Measurements from ENCODE around the gene TYMP. TPM values are rescaled to one million over a fixed set of nuclear protein-coding genes. Genes with fewer than 3 reads are reported as not detected.

Gene TYMP
- polyA plus RNA-seq, 1 of the 3 experiments (the other 2 are of a cell fraction), result 1.7 TPM

GRCh38 chr22:50560034-50560433, 30.2 kb upstream of the TYMP start:
- Histone ChIP-seq H2AFZ (ENCODE audit: low read depth) (no peak overlapping the region), H3K4me2 (no peak overlapping the region), H4K20me1 (ENCODE audit: insufficient read depth) (no peaks in the 10 kb centered on the region), H3K4me1 (ENCODE audit: control insufficient read depth in 1 of 2, insufficient read depth in 2 of 2, low read depth in 1 of 2, low read length in 1 of 2) (peaks cover 0 to 4% of the 10 kb centered on the region in 2 experiments; a peak in 1 of 4 replicates), H3K79me2 (ENCODE audit: insufficient read depth) (no peaks in the 10 kb centered on the region), H3K4me3 (ENCODE audit: low read depth in 2 of 2, low read length in 1 of 2) (no peak overlapping the region), H3K36me3 (replicated peaks in 1 of 2; ENCODE audit: control insufficient read depth in 1 of 2, insufficient read depth in 2 of 2, low read length in 1 of 2) (no peaks in the 10 kb centered on the region), H3F3A (replicated peaks; ENCODE audit: insufficient read depth) (peaks cover 8% of the 10 kb centered on the region), H3K27ac (ENCODE audit: low read depth in 2 of 2, low read length in 1 of 2) (no peak overlapping the region), H3K9me3 (no peaks in the 10 kb centered on the region), H3K9me2 (no peaks in the 10 kb centered on the region), H3K9ac (no peak overlapping the region), H3K27me3 (ENCODE audit: insufficient read depth) (no peaks in the 10 kb centered on the region)
- CTCF ChIA-PET, result interaction anchor here (0.6 to 1.2 kb wide), 4 partner anchors 10 to 61 kb away, joined by 3 to 6 read pairs (median 4); partner anchors contain the start of gene SCO2
- 83% methylated on average over 3 of the region's 3 CpGs for WGBS (ENCODE audit: low lambda C conversion rate)
- TF ChIP-seq MEF2A (IDR thresholded peaks at IDR 0.05; ENCODE audit: borderline replicate concordance, low read depth) (no peak), EZH2phosphoT487 (IDR thresholded peaks at IDR 0.05; ENCODE audit: borderline replicate concordance, low read depth) (no peak), GATA2 (CRISPR knock-in tag; IDR thresholded peaks at IDR 0.05) (no peak), FOXJ3 (CRISPR knock-in tag; IDR thresholded peaks at IDR 0.05) (no peak)
- POLR2A ChIA-PET, result no interaction called here
- DNase-seq, result no peak

GRCh38 chr22:50556703-50557102, 26.9 kb upstream of the TYMP start:
- Histone ChIP-seq H3K4me2 (no peak overlapping the region), H3K9me3 (no peaks in the 10 kb centered on the region), H4K20me1 (ENCODE audit: insufficient read depth) (no peaks in the 10 kb centered on the region), H3K9ac (no peak overlapping the region), H3K27me3 (ENCODE audit: insufficient read depth) (no peaks in the 10 kb centered on the region), H3K27ac (ENCODE audit: low read depth in 2 of 2, low read length in 1 of 2) (no peak overlapping the region), H2AFZ (ENCODE audit: low read depth) (no peak overlapping the region), H3F3A (replicated peaks; ENCODE audit: insufficient read depth) (peaks cover 8% of the 10 kb centered on the region), H3K4me3 (ENCODE audit: low read depth in 2 of 2, low read length in 1 of 2) (no peak overlapping the region), H3K4me1 (ENCODE audit: control insufficient read depth in 1 of 2, insufficient read depth in 2 of 2, low read depth in 1 of 2, low read length in 1 of 2) (no peaks in the 10 kb centered on the region; a peak in 1 of 4 replicates), H3K9me2 (no peaks in the 10 kb centered on the region), H3K36me3 (replicated peaks in 1 of 2; ENCODE audit: control insufficient read depth in 1 of 2, insufficient read depth in 2 of 2, low read length in 1 of 2) (no peaks in the 10 kb centered on the region), H3K79me2 (ENCODE audit: insufficient read depth) (no peaks in the 10 kb centered on the region)
- ChIA-PET CTCF (interaction anchor here (1.2 to 2.1 kb wide), 3 partner anchors 11 to 70 kb away, joined by 3 to 9 read pairs (median 5); partner anchors contain the start of genes KLHDC7B and SCO2), POLR2A (no interaction called here)
- no peak for TF ChIP-seq FOXM1 (IDR thresholded peaks at IDR 0.05; ENCODE audit: low read depth)
- no peak for TF ChIP-seq USF2 (IDR thresholded peaks at IDR 0.05; ENCODE audit: borderline replicate concordance, low read depth, low read length)
- no peak for TF ChIP-seq MEF2A (IDR thresholded peaks at IDR 0.05; ENCODE audit: borderline replicate concordance, low read depth)
- no peak for TF ChIP-seq GABPA (IDR thresholded peaks at IDR 0.05; ENCODE audit: low read depth)
- TF ChIP-seq, protein P1, sequence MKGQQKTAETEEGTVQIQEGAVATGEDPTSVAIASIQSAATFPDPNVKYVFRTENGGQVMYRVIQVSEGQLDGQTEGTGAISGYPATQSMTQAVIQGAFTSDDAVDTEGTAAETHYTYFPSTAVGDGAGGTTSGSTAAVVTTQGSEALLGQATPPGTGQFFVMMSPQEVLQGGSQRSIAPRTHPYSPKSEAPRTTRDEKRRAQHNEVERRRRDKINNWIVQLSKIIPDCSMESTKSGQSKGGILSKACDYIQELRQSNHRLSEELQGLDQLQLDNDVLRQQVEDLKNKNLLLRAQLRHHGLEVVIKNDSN (IDR thresholded peaks at IDR 0.05; ENCODE audit: borderline replicate concordance, low read depth), result no peak
- no peak for TF ChIP-seq FOSL2 (IDR thresholded peaks at IDR 0.05; ENCODE audit: borderline replicate concordance, low read depth)
- no peak for TF ChIP-seq EP300 (IDR thresholded peaks at IDR 0.05; ENCODE audit: borderline replicate concordance in 1 of 2, low read depth in 1 of 2, low read length in 1 of 2)
- TF ChIP-seq IRF3 (IDR thresholded peaks at IDR 0.05; ENCODE audit: low read depth, low read length), result no peak
- no peak for TF ChIP-seq MXI1 (IDR thresholded peaks at IDR 0.05; ENCODE audit: low read depth, low read length)
- no peak for TF ChIP-seq RXRA (IDR thresholded peaks at IDR 0.05; ENCODE audit: borderline replicate concordance, low read depth)
- no peak for TF ChIP-seq FOXJ3 (CRISPR knock-in tag; IDR thresholded peaks at IDR 0.05)
- no peak for DNase-seq
- WGBS (ENCODE audit: low lambda C conversion rate), result 44% methylated on average over 5 of the region's 5 CpGs

Data from SK-N-SH (cell line).